HepG2 (cell line): ENCODE data around the gene TLR6. TPM values are rescaled to one million over a fixed set of nuclear protein-coding genes. Genes with fewer than 3 reads are reported as not detected.

Experiments used
- ATAC-seq: fragments of 200-7000 bp; cut with Tn5 transposase; 3 replicates; pipeline ENCODE4 v1.9.1; 2020; ENCODE audit warnings: mild to moderate bottlenecking, moderate library complexity
- BruUV-seq: library from RNA; stranded (reverse); fragments of 400-500 nt; replicated peaks from 2 replicates; lab custom pipeline; 2021; lab: Mats Ljungman, UMichigan
- CTCF ChIA-PET: fragments of 300-600 bp; formaldehyde crosslinking; extraction: SDS; loops from one replicate; lab custom pipeline; 2021; ENCODE audit warnings: low total read pairs, inconsistent platforms, low intra/inter-chr PET ratio; lab: Yijun Ruan, JAX
- POLR2A ChIA-PET: fragments of 350-600 bp; sonication (Branson Sonifier 250); formaldehyde crosslinking; loops from one replicate; lab custom pipeline; 2020; ENCODE audit warnings: antibody characterized with exemption, inconsistent platforms; lab: Yijun Ruan, JAX
- DNase-seq: peaks from one replicate; pipeline ENCODE4 v3.0.0-alpha.2; 2015; ENCODE audit warnings: low spot score
- FAIRE-seq: peaks from 3 replicates; lab custom pipeline; 2011; peaks lifted over from hg19 to GRCh38; lab: Jason Lieb, UNC
- H2AFZ ChIP-seq: one replicate; pipeline ENCODE4 v1.6.1; 2011; ENCODE audit warnings: low read length, inconsistent platforms
- H3K27ac ChIP-seq: fragments of 300-600 bp; 3 replicates; pipeline ENCODE4 v1.8.0; 2011; ENCODE audit warnings: mixed run types, mild to moderate bottlenecking, mixed read lengths, low read length, inconsistent platforms; ENCODE audit not compliant: insufficient read depth; ENCODE audit errors: extremely low read length
- H3K27me3 ChIP-seq, 2 experiments: fragments of 200-600 bp in 1 of 2; 2 replicates in 1 of 2; 3 replicates in 1 of 2; pipeline versions ENCODE4 v1.6.0 to v1.8.0; 2011; ENCODE audit warnings: low read length in 2 of 2, mild to moderate bottlenecking in 2 of 2, moderate library complexity in 2 of 2, inconsistent platforms in 1 of 2; ENCODE audit not compliant: insufficient read depth in 2 of 2, control insufficient read depth in 1 of 2
- H3K36me3 ChIP-seq, 2 experiments: fragments of 200-600 bp in 1 of 2; replicated peaks in 1 of 2; 2 replicates in 1 of 2; 3 replicates in 1 of 2; pipeline versions ENCODE4 v1.5.1 to v1.8.0; 2011; ENCODE audit warnings: low read length in 2 of 2, inconsistent platforms in 1 of 2; ENCODE audit not compliant: insufficient read depth in 2 of 2, control insufficient read depth in 1 of 2
- H3K4me1 ChIP-seq: 2 replicates; pipeline ENCODE4 v1.5.1; 2012; ENCODE audit warnings: low read length, inconsistent platforms; ENCODE audit not compliant: insufficient read depth
- H3K4me2 ChIP-seq: 2 replicates; pipeline ENCODE4 v1.6.0; 2011; ENCODE audit warnings: low read depth, low read length, inconsistent platforms
- H3K4me3 ChIP-seq, 3 experiments: fragments of 200-600 bp in 1 of 3; sonication (generic), shearing (Covaris generic) in 1 of 3; replicated peaks in 1 of 3; 2 replicates each; pipeline ENCODE4 v1.5.1; 2011 to 2016; ENCODE audit warnings: low read length in 3 of 3, inconsistent platforms in 2 of 3, low read depth in 2 of 3, mild to moderate bottlenecking in 2 of 3, control low read depth in 1 of 3, mixed read lengths in 1 of 3; ENCODE audit not compliant: insufficient read depth in 1 of 3
- H3K79me2 ChIP-seq: one replicate; pipeline ENCODE4 v1.6.1; 2011; ENCODE audit warnings: low read length, inconsistent platforms; ENCODE audit not compliant: insufficient read depth
- H3K9ac ChIP-seq: 2 replicates; pipeline ENCODE4 v1.6.0; 2011; ENCODE audit warnings: mild to moderate bottlenecking, low read depth, low read length, inconsistent platforms; ENCODE audit not compliant: insufficient read depth
- H3K9me3 ChIP-seq: 2 replicates; pipeline ENCODE4 v1.5.1; 2012; ENCODE audit warnings: mild to moderate bottlenecking, low read length
- H4K20me1 ChIP-seq: 2 replicates; pipeline ENCODE4 v1.6.0; 2011; ENCODE audit warnings: inconsistent platforms, mild to moderate bottlenecking, low read length, moderate library complexity; ENCODE audit not compliant: insufficient read depth
- CBX1 ChIP-seq: IDR thresholded peaks from one replicate; pipeline ENCODE4 v1.6.1; 2016; ENCODE audit warnings: antibody characterized with exemption, low read depth
- GABPA ChIP-seq, 2 experiments: IDR thresholded peaks; 2 replicates each; pipeline ENCODE4 v1.6.1; 2011 to 2016; ENCODE audit warnings: low read depth in 2 of 2, low read length in 1 of 2, missing biosample characterization in 1 of 2, missing genetic modification characterization in 1 of 2
- HOXD1 ChIP-seq: sonication (generic); formaldehyde crosslinking; IDR thresholded peaks from 2 replicates; pipeline ENCODE4 v1.5.0; 2020; ENCODE audit warnings: missing genetic modification reagents
- KLF13 ChIP-seq: sonication (generic); formaldehyde crosslinking; IDR thresholded peaks from 2 replicates; pipeline ENCODE4 v1.4.0; 2020; ENCODE audit warnings: mild to moderate bottlenecking, missing genetic modification reagents
- MEF2D ChIP-seq: sonication (generic); formaldehyde crosslinking; IDR thresholded peaks from 2 replicates; pipeline ENCODE4 v1.5.1; 2020; ENCODE audit warnings: mild to moderate bottlenecking, missing genetic modification reagents
- MIER2 ChIP-seq: IDR thresholded peaks from 2 replicates; pipeline ENCODE4 v1.6.1; 2016; ENCODE audit warnings: missing biosample characterization, missing genetic modification reagents
- PITX1 ChIP-seq: sonication (generic); formaldehyde crosslinking; IDR thresholded peaks from 2 replicates; pipeline ENCODE4 v1.5.1; 2020; ENCODE audit warnings: mild to moderate bottlenecking, missing genetic modification reagents
- SALL1 ChIP-seq: sonication (generic); formaldehyde crosslinking; IDR thresholded peaks from 2 replicates; pipeline ENCODE4 v1.8.0; 2022; ENCODE audit warnings: mild to moderate bottlenecking, missing genetic modification reagents
- SIX4 ChIP-seq: sonication (generic); formaldehyde crosslinking; IDR thresholded peaks from 2 replicates; pipeline ENCODE4 v1.4.0; 2020; ENCODE audit warnings: missing genetic modification reagents
- SMYD3 ChIP-seq: sonication (generic); formaldehyde crosslinking; IDR thresholded peaks from 2 replicates; pipeline ENCODE4 v1.8.1; 2023; ENCODE audit warnings: mild to moderate bottlenecking, missing genetic modification reagents
- TARDBP ChIP-seq: sonication (generic); formaldehyde crosslinking; IDR thresholded peaks from 2 replicates; pipeline ENCODE4 v1.8.0; 2022; ENCODE audit warnings: mild to moderate bottlenecking, missing genetic modification reagents
- ZBTB3 ChIP-seq: sonication (generic); formaldehyde crosslinking; IDR thresholded peaks from 2 replicates; pipeline ENCODE4 v1.4.0; 2020; ENCODE audit warnings: low read depth, mild to moderate bottlenecking, moderate library complexity, missing genetic modification reagents, borderline replicate concordance
- ZBTB38 ChIP-seq: sonication (generic); formaldehyde crosslinking; IDR thresholded peaks from 2 replicates; pipeline ENCODE4 v1.5.1; 2020; ENCODE audit warnings: mild to moderate bottlenecking, missing genetic modification reagents
- WGBS: methylation state at CpG from one replicate; pipeline ENCODE4 v1.1.6; 2017; ENCODE audit warnings: low lambda C conversion rate; 5-methylcytosine and 5-hydroxymethylcytosine counted together
- in situ Hi-C: cut with HindIII; loops from 2 replicates; pipeline ENCODE4 v1.10.0; 2017; ENCODE audit warnings: low pct_unique_long_range_greater_than_20kb; ENCODE audit not compliant: extremely low pct_ligation_motif_present
- intact Hi-C: fragments of 100-400 bp; cut with micrococcal nuclease; formaldehyde crosslinking; loops from one replicate; pipeline ENCODE4 v1.10.0; 2022; ENCODE audit not compliant: unreplicated experiment
- polyA plus RNA-seq, 8 experiments: library from polyadenylated mRNA; depleted of rRNA in 3 of 8; stranded (reverse) in 7 of 8; unstranded in 1 of 8; fragments of >200 nt; fragmentation: Illumina TruSeq in 4 of 8; extraction: Trizol in 4 of 8; gene quantifications; 2 replicates each; pipeline versions ENCODE4 v1.2.1 to v1.2.3, GENCODE V29; 2011 to 2016; ENCODE audit warnings: low read depth in 4 of 8, missing spikeins in 1 of 8, mixed read lengths in 1 of 8; ENCODE audit not compliant: insufficient read depth in 1 of 8
- total RNA-seq, 5 experiments: library from RNA; depleted of rRNA; stranded (reverse); fragments of >200 nt; fragmentation: Illumina TruSeq; extraction: Trizol; gene quantifications; 2 replicates each; pipeline ENCODE4 v1.2.3, GENCODE V29; 2016; ENCODE audit warnings: low read depth in 1 of 5
- TF ChIP-seq, protein P1 (sequence below): sonication (generic); formaldehyde crosslinking; conservative IDR thresholded peaks from 2 replicates; pipeline ENCODE4 v1.4.0; 2020; ENCODE audit warnings: missing genetic modification reagents
- TF ChIP-seq, protein P2 (sequence below): sonication (generic); formaldehyde crosslinking; IDR thresholded peaks from 2 replicates; pipeline ENCODE4 v1.4.0; 2020; ENCODE audit warnings: missing genetic modification reagents
- TF ChIP-seq, protein P3 (sequence below): sonication (generic); formaldehyde crosslinking; IDR thresholded peaks from 2 replicates; pipeline ENCODE4 v1.8.0; 2022; ENCODE audit warnings: mild to moderate bottlenecking, missing genetic modification reagents

TLR6 gene
- total and polyA plus RNA-seq, 2 of the 13 experiments (the other 11 are each of a cell fraction or from before 2014, with no cell fraction given), result 0.33 to 0.71 TPM

DNA sequence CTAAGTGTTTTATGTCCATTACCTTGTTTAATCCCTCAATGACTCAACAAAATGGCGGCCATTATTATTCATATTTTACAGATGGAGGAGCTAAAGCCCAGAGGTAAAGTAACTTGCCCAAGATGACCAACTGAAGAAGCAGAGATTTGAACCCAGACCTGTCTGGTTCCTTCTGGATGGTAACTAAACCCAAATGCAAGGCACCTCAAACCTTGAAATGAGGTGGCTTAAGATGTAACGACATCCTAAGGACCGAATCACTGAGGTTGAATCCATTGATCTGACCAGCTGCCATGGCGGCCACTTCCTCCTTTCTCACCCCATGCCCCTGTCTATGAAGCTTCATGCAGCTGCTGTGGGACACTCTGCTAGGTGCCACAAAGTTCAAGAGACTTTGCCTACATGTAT lies 74.8 kb downstream of the TLR6 start:
- CTCF ChIA-PET, result interaction anchor here (1.2 to 1.9 kb wide), 2 partner anchors 23 to 75 kb away, joined by 3 to 16 read pairs; partner anchors contain the start of gene TLR6
- intact Hi-C loops, result loop anchor here (1.0 kb wide), 1 partner anchor 23 kb away; no protein-coding TSS in a partner anchor

DNA sequence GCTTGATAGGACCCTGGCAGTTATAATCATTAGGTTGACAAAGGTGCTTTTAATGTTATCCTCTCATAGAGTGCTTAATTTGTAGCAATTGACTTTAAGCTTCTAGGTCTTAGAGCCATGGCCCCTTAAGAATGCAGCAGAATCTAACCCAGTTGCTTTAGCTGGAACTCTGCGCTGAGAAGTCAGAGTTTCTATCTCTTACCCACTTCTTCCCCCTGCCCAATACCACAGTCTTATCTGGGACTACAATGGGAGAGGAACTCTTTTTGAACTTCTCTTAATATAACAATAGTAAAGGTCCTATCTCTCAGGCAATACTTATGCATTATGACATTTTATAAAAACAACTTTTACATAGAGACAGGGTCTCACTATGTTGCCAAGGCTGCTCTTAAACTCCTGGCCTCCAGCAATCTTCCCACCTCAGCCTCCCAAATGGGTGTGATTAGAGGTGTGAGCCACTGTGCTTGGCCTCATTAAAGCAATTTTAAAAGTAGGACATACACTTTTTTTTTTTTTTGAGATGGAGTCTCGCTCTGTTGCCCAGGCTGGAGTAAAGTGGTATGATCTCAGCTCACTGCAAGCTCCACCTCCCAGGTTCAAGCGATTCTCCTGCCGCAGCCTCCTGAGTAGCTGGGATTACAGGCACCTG lies 75.7 kb downstream of the TLR6 start:
- no peaks in the 10 kb centered on the region for H3K79me2 ChIP-seq
- POLR2A ChIA-PET, result no interaction called here
- intact Hi-C loops (no loop called here), in situ Hi-C loops (no loop called here)
- no peak overlapping the region for H3K4me2 ChIP-seq
- no peak overlapping the region for H3K27ac ChIP-seq
- no peak for DNase-seq
- no peaks in the 10 kb centered on the region for H3K4me1 ChIP-seq
- no peak for FAIRE-seq
- no peak overlapping the region for H2AFZ ChIP-seq
- BruUV-seq, result no TSS peak
- 69% methylated on average over 4 of the region's 4 CpGs for WGBS
- no peak for ATAC-seq
- no peaks in the 10 kb centered on the region for H3K9me3 ChIP-seq
- H3K4me3 ChIP-seq, result no peak overlapping the region
- H3K27me3 ChIP-seq, result 0 out of 5 replicates have a peak, but pooled peaks cover 0 to 5% of the 10 kb centered on the region in 2 experiments
- no peaks in the 10 kb centered on the region for H3K36me3 ChIP-seq
- H4K20me1 ChIP-seq, result no peaks in the 10 kb centered on the region
- H3K9ac ChIP-seq, result no peak overlapping the region
- CTCF ChIA-PET, result interaction anchor here (0.6 kb wide), 1 partner anchor 28 kb away, joined by 3 read pairs; no protein-coding TSS in a partner anchor
- TF ChIP-seq ZBTB3 (CRISPR knock-in tag) (no peak), HOXD1 (CRISPR knock-in tag) (no peak), CBX1 (no peak), PITX1 (CRISPR knock-in tag) (no peak), MIER2 (CRISPR knock-in tag) (no peak), SMYD3 (CRISPR knock-in tag) (no peak), SIX4 (CRISPR knock-in tag) (no peak), ZBTB38 (no peak), SALL1 (CRISPR knock-in tag) (no peak), TARDBP (CRISPR knock-in tag) (no peak), KLF13 (CRISPR knock-in tag) (no peak), GABPA (IDR thresholded peaks at IDR 0.05; ENCODE audit: low read depth, low read length) (no peak), GABPA (CRISPR knock-in tag; IDR thresholded peaks at IDR 0.05; ENCODE audit: low read depth) (no peak)
- TF ChIP-seq, protein P1, sequence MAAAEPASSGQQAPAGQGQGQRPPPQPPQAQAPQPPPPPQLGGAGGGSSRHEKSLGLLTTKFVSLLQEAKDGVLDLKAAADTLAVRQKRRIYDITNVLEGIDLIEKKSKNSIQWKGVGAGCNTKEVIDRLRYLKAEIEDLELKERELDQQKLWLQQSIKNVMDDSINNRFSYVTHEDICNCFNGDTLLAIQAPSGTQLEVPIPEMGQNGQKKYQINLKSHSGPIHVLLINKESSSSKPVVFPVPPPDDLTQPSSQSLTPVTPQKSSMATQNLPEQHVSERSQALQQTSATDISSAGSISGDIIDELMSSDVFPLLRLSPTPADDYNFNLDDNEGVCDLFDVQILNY (CRISPR knock-in tag), result no peak
- TF ChIP-seq, protein P2, sequence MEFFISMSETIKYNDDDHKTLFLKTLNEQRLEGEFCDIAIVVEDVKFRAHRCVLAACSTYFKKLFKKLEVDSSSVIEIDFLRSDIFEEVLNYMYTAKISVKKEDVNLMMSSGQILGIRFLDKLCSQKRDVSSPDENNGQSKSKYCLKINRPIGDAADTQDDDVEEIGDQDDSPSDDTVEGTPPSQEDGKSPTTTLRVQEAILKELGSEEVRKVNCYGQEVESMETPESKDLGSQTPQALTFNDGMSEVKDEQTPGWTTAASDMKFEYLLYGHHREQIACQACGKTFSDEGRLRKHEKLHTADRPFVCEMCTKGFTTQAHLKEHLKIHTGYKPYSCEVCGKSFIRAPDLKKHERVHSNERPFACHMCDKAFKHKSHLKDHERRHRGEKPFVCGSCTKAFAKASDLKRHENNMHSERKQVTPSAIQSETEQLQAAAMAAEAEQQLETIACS, result no peak
- TF ChIP-seq, protein P3, sequence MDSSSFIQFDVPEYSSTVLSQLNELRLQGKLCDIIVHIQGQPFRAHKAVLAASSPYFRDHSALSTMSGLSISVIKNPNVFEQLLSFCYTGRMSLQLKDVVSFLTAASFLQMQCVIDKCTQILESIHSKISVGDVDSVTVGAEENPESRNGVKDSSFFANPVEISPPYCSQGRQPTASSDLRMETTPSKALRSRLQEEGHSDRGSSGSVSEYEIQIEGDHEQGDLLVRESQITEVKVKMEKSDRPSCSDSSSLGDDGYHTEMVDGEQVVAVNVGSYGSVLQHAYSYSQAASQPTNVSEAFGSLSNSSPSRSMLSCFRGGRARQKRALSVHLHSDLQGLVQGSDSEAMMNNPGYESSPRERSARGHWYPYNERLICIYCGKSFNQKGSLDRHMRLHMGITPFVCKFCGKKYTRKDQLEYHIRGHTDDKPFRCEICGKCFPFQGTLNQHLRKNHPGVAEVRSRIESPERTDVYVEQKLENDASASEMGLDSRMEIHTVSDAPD (CRISPR knock-in tag), result no peak

More for the DNA sequence above, 74.8 kb downstream of the TLR6 start:
- Histone ChIP-seq H3K4me1 (no peaks in the 10 kb centered on the region), H3K27ac (no peak overlapping the region), H3K79me2 (no peaks in the 10 kb centered on the region), H3K4me2 (no peak overlapping the region), H2AFZ (no peak overlapping the region), H3K27me3 (0 out of 5 replicates have a peak, but pooled peaks cover 0 to 8% of the 10 kb centered on the region in 2 experiments), H3K9me3 (no peaks in the 10 kb centered on the region), H3K36me3 (no peaks in the 10 kb centered on the region), H4K20me1 (no peaks in the 10 kb centered on the region), H3K9ac (no peak overlapping the region), H3K4me3 (no peak overlapping the region)
- FAIRE-seq, result no peak
- BruUV-seq, result no TSS peak
- TF ChIP-seq MEF2D (CRISPR knock-in tag), result no peak
- WGBS, result 42% methylated on average over 4 of the region's 4 CpGs
- in situ Hi-C loops, result no loop called here
- ATAC-seq, result no peak
- POLR2A ChIA-PET, result no interaction called here
- no peak for DNase-seq
